HCT116 (cell line): ENCODE results near the gene CRIP2. TPM values are rescaled to one million over a fixed set of nuclear protein-coding genes. Genes with fewer than 3 reads are reported as not detected.

Source experiments
- ATAC-seq: fragments of 200-7000 bp; cut with Tn5 transposase; 2 replicates; pipeline ENCODE4 v1.9.1; 2020; ENCODE audit warnings: mild to moderate bottlenecking, moderate library complexity
- BruUV-seq: library from RNA; stranded (reverse); fragments of 400-500 nt; replicated peaks from 2 replicates; lab custom pipeline; 2021; lab: Mats Ljungman, UMichigan
- CTCF ChIA-PET: fragments of 300-600 bp; sonication (Branson Sonifier 250); formaldehyde crosslinking; loops from one replicate; lab custom pipeline; 2021; ENCODE audit warnings: antibody characterized with exemption; lab: Charles Lee
- POLR2A ChIA-PET: fragments of 300-600, 350-600 bp; sonication (Branson Sonifier 250); formaldehyde crosslinking; loops from one replicate; lab custom pipeline; 2021; ENCODE audit warnings: antibody characterized with exemption; lab: Charles Lee
- RAD21 ChIA-PET, 2 experiments: fragments of 300-600 bp; sonication (Branson Sonifier 250); formaldehyde crosslinking; loops; one replicate each; lab custom pipeline; 2023; ENCODE audit warnings: low total read pairs in 2 of 2; ENCODE audit not compliant: uncharacterized antibody in 2 of 2, unreplicated experiment in 2 of 2, low non-redundant PET in 1 of 2; lab: Charles Lee
- DNase-seq: peaks from one replicate; pipeline ENCODE4 v3.0.0-alpha.2; 2010; ENCODE audit warnings: low read depth, low spot score
- H2AFZ ChIP-seq: fragments of 200-600 bp; shearing (Covaris generic), sonication (generic); 2 replicates; pipeline ENCODE4 v1.6.1; 2017; ENCODE audit warnings: low read depth, mixed run types, mixed read lengths, antibody characterized with exemption, low read length; ENCODE audit not compliant: poor library complexity, severe bottlenecking
- H3K27ac ChIP-seq: 2 replicates; pipeline ENCODE4 v1.5.1; 2012; ENCODE audit warnings: low read depth, low read length
- H3K27me3 ChIP-seq: fragments of 200-600 bp; sonication (generic); 2 replicates; pipeline ENCODE4 v1.6.1; 2016; ENCODE audit warnings: mixed run types, low read length, mixed read lengths; ENCODE audit not compliant: insufficient read depth
- H3K36me3 ChIP-seq, 2 experiments: fragments of 200-500 bp in 1 of 2; fragments of 200-600 bp in 1 of 2; sonication (Bioruptor generic) in 1 of 2; sonication (generic) in 1 of 2; 2 replicates each; pipeline versions ENCODE4 v1.5.1 to v1.6.1; 2014 to 2016; ENCODE audit warnings: low read length in 2 of 2, inconsistent platforms in 1 of 2, mixed read lengths in 1 of 2, mixed run types in 1 of 2; ENCODE audit not compliant: insufficient read depth in 2 of 2, control insufficient read depth in 1 of 2
- H3K4me1 ChIP-seq, 2 experiments: fragments of 200-600 bp in 1 of 2; sonication (generic) in 1 of 2; 2 replicates each; pipeline versions ENCODE4 v1.5.1 to v1.6.1; 2012 to 2017; ENCODE audit warnings: low read length in 2 of 2, inconsistent platforms in 1 of 2, mild to moderate bottlenecking in 1 of 2, mixed read lengths in 1 of 2, mixed run types in 1 of 2, moderate library complexity in 1 of 2; ENCODE audit not compliant: insufficient read depth in 2 of 2, control insufficient read depth in 1 of 2
- H3K4me2 ChIP-seq: fragments of 200-600 bp; sonication (generic); 2 replicates; pipeline ENCODE4 v1.6.1; 2017; ENCODE audit warnings: mixed run types, low read length, mixed read lengths
- H3K4me3 ChIP-seq, 2 experiments: fragments of 200-600 bp in 1 of 2; sonication (generic) in 1 of 2; replicated peaks in 1 of 2; 2 replicates each; pipeline ENCODE4 v1.5.1; 2011 to 2016; ENCODE audit warnings: low read length in 2 of 2, control low read depth in 1 of 2, low read depth in 1 of 2, mild to moderate bottlenecking in 1 of 2, mixed read lengths in 1 of 2, mixed run types in 1 of 2
- H3K79me2 ChIP-seq: fragments of 200-600 bp; sonication (generic); 2 replicates; pipeline ENCODE4 v1.6.1; 2017; ENCODE audit warnings: mild to moderate bottlenecking, mixed run types, low read length, moderate library complexity, mixed read lengths; ENCODE audit not compliant: insufficient read depth
- H3K9ac ChIP-seq: fragments of 200-600 bp; sonication (generic); 2 replicates; pipeline ENCODE4 v1.6.1; 2016; ENCODE audit warnings: low read length, mixed read lengths
- H3K9me2 ChIP-seq: fragments of 200-600 bp; sonication (generic), shearing (Covaris generic); 2 replicates; pipeline ENCODE4 v1.6.1; 2017; ENCODE audit warnings: mixed run types, mild to moderate bottlenecking, moderate library complexity; ENCODE audit not compliant: insufficient read depth
- H3K9me3 ChIP-seq, 2 experiments: fragments of 200-500 bp in 1 of 2; fragments of 200-600 bp in 1 of 2; sonication (Bioruptor generic) in 1 of 2; sonication (generic) in 1 of 2; 2 replicates each; pipeline ENCODE4 v1.6.1; 2014 to 2017; ENCODE audit warnings: low read length in 2 of 2, mixed read lengths in 2 of 2, inconsistent platforms in 1 of 2, low read depth in 1 of 2, mild to moderate bottlenecking in 1 of 2, mixed run types in 1 of 2, moderate library complexity in 1 of 2; ENCODE audit not compliant: control insufficient read depth in 1 of 2, insufficient read depth in 1 of 2
- H4K20me1 ChIP-seq: fragments of 200-600 bp; sonication (generic), shearing (Covaris generic); 2 replicates; pipeline ENCODE4 v1.6.1; 2017; ENCODE audit warnings: mixed run types, mild to moderate bottlenecking, moderate library complexity; ENCODE audit not compliant: insufficient read depth
- CEBPB ChIP-seq: IDR thresholded peaks from 2 replicates; pipeline ENCODE4 v1.6.1; 2012; ENCODE audit warnings: low read depth
- CTCF ChIP-seq, 3 experiments: fragments of 200-600 bp in 1 of 3; sonication (generic) in 1 of 3; IDR thresholded peaks in 2 of 3; conservative IDR thresholded peaks in 1 of 3; 2 replicates each; pipeline ENCODE4 v1.5.1; 2012 to 2017; ENCODE audit warnings: low read depth in 2 of 3, low read length in 2 of 3, antibody characterized with exemption in 1 of 3, borderline replicate concordance in 1 of 3, control low read depth in 1 of 3, mild to moderate bottlenecking in 1 of 3, mixed read lengths in 1 of 3, mixed run types in 1 of 3, moderate library complexity in 1 of 3; ENCODE audit not compliant: insufficient read depth in 1 of 3
- EGR1 ChIP-seq: IDR thresholded peaks from 2 replicates; pipeline ENCODE4 v1.6.1; 2012; ENCODE audit warnings: low read depth
- ELF1 ChIP-seq: IDR thresholded peaks from 2 replicates; pipeline ENCODE4 v1.6.1; 2012; ENCODE audit warnings: low read depth, borderline replicate concordance
- EZH2 ChIP-seq: fragments of 200-600 bp; sonication (generic); IDR thresholded peaks from 2 replicates; pipeline ENCODE4 v1.6.1; 2017; ENCODE audit warnings: antibody characterized with exemption, mixed run types
- EZH2phosphoT487 ChIP-seq: fragments of 200-600 bp; IDR thresholded peaks from 2 replicates; pipeline ENCODE4 v1.6.1; 2018; ENCODE audit warnings: antibody characterized with exemption, borderline replicate concordance
- FOSL1 ChIP-seq: IDR thresholded peaks from 2 replicates; pipeline ENCODE4 v1.6.1; 2012; ENCODE audit warnings: low read depth
- POLR2A ChIP-seq: IDR thresholded peaks from 2 replicates; pipeline ENCODE4 v1.7.0; 2011; ENCODE audit warnings: borderline replicate concordance; ENCODE audit not compliant: insufficient read depth, insufficient read length; ENCODE audit errors: extremely low read depth
- POLR2AphosphoS5 ChIP-seq: IDR thresholded peaks from 2 replicates; pipeline ENCODE4 v1.6.1; 2011; ENCODE audit warnings: mild to moderate bottlenecking, low read depth, low read length, moderate library complexity
- RAD21 ChIP-seq: IDR thresholded peaks from 2 replicates; pipeline ENCODE4 v1.6.1; 2012; ENCODE audit warnings: low read depth, mild to moderate bottlenecking
- SIN3A ChIP-seq: IDR thresholded peaks from 2 replicates; pipeline ENCODE4 v1.6.1; 2012; ENCODE audit warnings: low read depth
- SP1 ChIP-seq: IDR thresholded peaks from 2 replicates; pipeline ENCODE4 v1.6.1; 2012; ENCODE audit warnings: low read depth
- SRF ChIP-seq: IDR thresholded peaks from 2 replicates; pipeline ENCODE4 v1.6.1; 2012; ENCODE audit warnings: low read depth
- TCF7L2 ChIP-seq: IDR thresholded peaks from 2 replicates; pipeline ENCODE4 v1.7.0; 2011; ENCODE audit warnings: borderline replicate concordance, inconsistent platforms; ENCODE audit not compliant: insufficient read depth, insufficient read length; ENCODE audit errors: extremely low read depth
- YY1 ChIP-seq: IDR thresholded peaks from 2 replicates; pipeline ENCODE4 v1.6.1; 2011; ENCODE audit warnings: low read length, low read depth, moderate library complexity, mild to moderate bottlenecking; ENCODE audit not compliant: insufficient replicate concordance; ENCODE audit errors: extremely low read depth
- ZBTB33 ChIP-seq: IDR thresholded peaks from 2 replicates; pipeline ENCODE4 v1.6.1; 2011; ENCODE audit warnings: mild to moderate bottlenecking, low read length, moderate library complexity; ENCODE audit not compliant: insufficient replicate concordance; ENCODE audit errors: extremely low read depth
- ZFX ChIP-seq: fragments of 450-650 bp; IDR thresholded peaks from 2 replicates; pipeline ENCODE4 v1.6.1; 2017
- ZNF274 ChIP-seq: fragments of 200-500 bp; sonication (Bioruptor generic); IDR thresholded peaks from 2 replicates; pipeline ENCODE4 v1.6.1; 2014; ENCODE audit warnings: mild to moderate bottlenecking, low read depth, low read length, inconsistent platforms
- intact Hi-C: fragments of 100-400 bp; cut with micrococcal nuclease; formaldehyde crosslinking; loops from 2 replicates; pipeline ENCODE4 v1.10.0; 2022
- total RNA-seq: library from RNA; stranded (reverse); gene quantifications from one replicate; pipeline ENCODE4 v1.2.1, GENCODE V29; 2021; ENCODE audit not compliant: unreplicated experiment
- TF ChIP-seq, protein P1 (sequence below): IDR thresholded peaks from 2 replicates; pipeline ENCODE4 v1.6.1; 2012
- TF ChIP-seq, protein P2 (sequence below): IDR thresholded peaks from 2 replicates; pipeline ENCODE4 v1.6.1; 2012

The CRIP2 gene
- total RNA-seq, 1 experiment from 2014 or later: 31.1 TPM

DNA sequence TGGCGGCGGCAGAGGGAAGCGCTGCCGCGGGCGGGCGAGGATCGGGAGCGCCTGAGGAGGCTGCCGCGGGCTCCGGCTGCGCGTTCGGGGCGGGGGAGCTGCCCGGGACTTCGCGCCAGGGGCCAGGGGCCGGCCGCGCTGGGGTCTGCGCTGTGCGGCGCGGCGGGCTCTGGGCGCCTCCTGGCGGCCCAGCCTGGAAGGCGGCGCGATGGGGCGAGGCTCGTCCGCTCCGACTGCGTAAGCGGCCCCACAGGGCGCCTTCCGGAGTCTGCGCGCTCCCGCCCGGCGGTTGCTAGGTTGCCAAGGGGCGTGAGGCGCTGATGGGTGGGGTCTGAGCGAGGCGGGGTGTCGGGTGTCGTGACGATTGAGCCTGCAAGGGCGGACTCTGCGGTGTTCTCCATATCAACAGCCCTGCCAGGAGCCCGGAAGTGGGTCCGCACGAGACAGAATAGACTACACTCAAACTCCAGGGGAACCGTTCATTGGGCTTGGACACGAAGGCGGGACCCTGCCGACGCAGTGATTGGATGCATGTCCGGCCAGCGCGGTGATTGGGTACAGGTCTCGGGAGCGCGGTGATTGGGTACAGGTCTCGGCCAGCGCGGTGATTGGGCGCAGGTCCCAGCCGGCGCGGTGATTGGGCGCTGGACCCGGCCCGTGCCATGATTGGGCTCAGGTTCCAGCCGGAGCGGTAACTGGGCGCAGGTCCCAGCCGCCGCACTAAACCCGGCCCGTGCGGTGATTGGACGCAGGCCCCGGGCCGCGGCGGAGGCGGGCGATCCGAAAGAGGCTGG, 16.1 kb downstream of the CRIP2 start, which contains the start of gene TEDC1:
TEDC1 (plus strand) TSS at position 675 of the 794 bp plus-strand sequence. CDS start 130 bp downstream, outside the sequence.
- ATAC-seq (peak; percentile 78), DNase-seq (peak; percentile 100)
- intact Hi-C loops: loop anchor here (5.0 kb wide), 1 partner anchor 37 kb away; the partner anchor contains the start of gene TMEM121
- Histone ChIP-seq H3K36me3 (0 out of 4 replicates have a peak, but pooled peaks cover 0 to 3% of the 10 kb centered on the region in 2 experiments), H3K9me2 (no peaks in the 10 kb centered on the region), H3K79me2 (peaks cover 18% of the 10 kb centered on the region), H3K9me3 (no peaks in the 10 kb centered on the region), H3K27ac (peak within 1 kb of the TSS; percentile 100), H4K20me1 (no peaks in the 10 kb centered on the region; the same call in 1 of the 2 replicates), H3K4me1 (peaks cover 20 to 49% of the 10 kb centered on the region in 2 experiments), H3K4me2 (peak within 1 kb of the TSS; percentile 99), H3K27me3 (no peaks in the 10 kb centered on the region), H3K4me3 (peak within 1 kb of the TSS; percentile 74 to 87), H2AFZ (no peak within 1 kb of the TSS), H3K9ac (peak within 1 kb of the TSS; percentile 97)
- TF ChIP-seq RAD21: no peak
- no peak for TF ChIP-seq EZH2
- no peak for TF ChIP-seq SP1
- TF ChIP-seq YY1: no peak
- no peak for TF ChIP-seq ZBTB33
- TF ChIP-seq, protein P1, sequence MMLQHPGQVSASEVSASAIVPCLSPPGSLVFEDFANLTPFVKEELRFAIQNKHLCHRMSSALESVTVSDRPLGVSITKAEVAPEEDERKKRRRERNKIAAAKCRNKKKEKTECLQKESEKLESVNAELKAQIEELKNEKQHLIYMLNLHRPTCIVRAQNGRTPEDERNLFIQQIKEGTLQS: no peak
- TF ChIP-seq POLR2AphosphoS5: peak; percentile 68
- TF ChIP-seq SRF: no peak
- no peak for TF ChIP-seq ELF1
- no peak for TF ChIP-seq ZNF274
- peak in 2 of 3 experiments; percentile 50 to 71; a peak in 4 of 6 replicates for TF ChIP-seq CTCF (IDR thresholded peaks at IDR 0.05 in 2 of 3, conservative IDR thresholded peaks at IDR 0.05 in 1 of 3; ENCODE audit: borderline replicate concordance in 1 of 3, insufficient read depth in 1 of 3, low read depth in 2 of 3, low read length in 2 of 3)
- no peak for TF ChIP-seq FOSL1
- TF ChIP-seq, protein P2, sequence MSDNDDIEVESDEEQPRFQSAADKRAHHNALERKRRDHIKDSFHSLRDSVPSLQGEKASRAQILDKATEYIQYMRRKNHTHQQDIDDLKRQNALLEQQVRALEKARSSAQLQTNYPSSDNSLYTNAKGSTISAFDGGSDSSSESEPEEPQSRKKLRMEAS: no peak
- no peak for TF ChIP-seq CEBPB
- TF ChIP-seq TCF7L2: peak; percentile 5
- TF ChIP-seq SIN3A: no peak
- TF ChIP-seq EGR1: no peak
- TF ChIP-seq EZH2phosphoT487: no peak
- TF ChIP-seq ZFX: no peak
- peak; percentile 70 for TF ChIP-seq POLR2A
- no TSS peak for BruUV-seq
- ChIA-PET RAD21 (interaction anchor here in 1 of 2 experiments (1.4 to 1.9 kb wide), 3 partner anchors 10 to 120 kb away, joined by 5 to 16 read pairs (median 8); no protein-coding TSS in a partner anchor), CTCF (interaction anchor here (0.7 to 2.5 kb wide), 8 partner anchors 9 to 118 kb away, joined by 3 to 77 read pairs (median 9); no protein-coding TSS in a partner anchor), POLR2A (interaction anchor here (1.3 to 3.1 kb wide), 3 partner anchors 9 to 120 kb away, joined by 3 to 29 read pairs (median 10); no protein-coding TSS in a partner anchor)
